HepG2 (cell line): ENCODE measurements around the gene LYRM1. TPM values are rescaled to one million over a fixed set of nuclear protein-coding genes. Genes with fewer than 3 reads are reported as not detected.

Experiments
- CHCHD3 ChIP-seq: sonication (generic); formaldehyde crosslinking; IDR thresholded peaks from 2 replicates; pipeline ENCODE4 v1.8.0; 2022; ENCODE audit warnings: mild to moderate bottlenecking, missing genetic modification reagents, moderate library complexity
- ELF3 ChIP-seq: IDR thresholded peaks from 2 replicates; pipeline ENCODE4 v1.6.1; 2016; ENCODE audit warnings: missing genetic modification reagents, missing compliant biosample characterization
- GATA4 ChIP-seq: sonication (generic); IDR thresholded peaks from 2 replicates; pipeline ENCODE4 v1.6.1; 2016; ENCODE audit warnings: antibody characterized with exemption, low read depth, borderline replicate concordance
- JDP2 ChIP-seq: sonication (generic); formaldehyde crosslinking; IDR thresholded peaks from 2 replicates; pipeline ENCODE4 v1.8.1; 2022; ENCODE audit warnings: missing genetic modification reagents, borderline replicate concordance
- KAT8 ChIP-seq: IDR thresholded peaks from 2 replicates; pipeline ENCODE4 v1.6.1; 2016; ENCODE audit warnings: missing genetic modification reagents, missing compliant biosample characterization
- KLF6 ChIP-seq: IDR thresholded peaks from 2 replicates; pipeline ENCODE4 v1.8.0; 2016; ENCODE audit warnings: missing biosample characterization, missing genetic modification reagents
- MIER2 ChIP-seq: IDR thresholded peaks from 2 replicates; pipeline ENCODE4 v1.6.1; 2016; ENCODE audit warnings: missing biosample characterization, missing genetic modification reagents
- PHF20 ChIP-seq: sonication (generic); formaldehyde crosslinking; IDR thresholded peaks from 2 replicates; pipeline ENCODE4 v1.5.0; 2020; ENCODE audit warnings: mild to moderate bottlenecking, missing genetic modification reagents
- RFXAP ChIP-seq: sonication (generic); formaldehyde crosslinking; IDR thresholded peaks from 2 replicates; pipeline ENCODE4 v1.4.0; 2020; ENCODE audit warnings: missing genetic modification reagents, borderline replicate concordance
- SP5 ChIP-seq: IDR thresholded peaks from 2 replicates; pipeline ENCODE4 v1.6.1; 2016; ENCODE audit warnings: low read depth, borderline replicate concordance
- THYN1 ChIP-seq: sonication (generic); formaldehyde crosslinking; IDR thresholded peaks from 2 replicates; pipeline ENCODE4 v1.8.1; 2023; ENCODE audit warnings: low read depth, mild to moderate bottlenecking, moderate library complexity, missing genetic modification reagents, borderline replicate concordance
- ZNF282 ChIP-seq: fragments of 450-650 bp; IDR thresholded peaks from 2 replicates; pipeline ENCODE4 v1.6.1; 2018; ENCODE audit not compliant: partially characterized antibody
- ZNF564 ChIP-seq: sonication (generic); formaldehyde crosslinking; IDR thresholded peaks from 2 replicates; pipeline ENCODE4 v1.8.1; 2023; ENCODE audit warnings: mild to moderate bottlenecking, missing genetic modification reagents
- ZNF616 ChIP-seq: sonication (generic); formaldehyde crosslinking; IDR thresholded peaks from 2 replicates; pipeline ENCODE4 v1.5.0; 2020; ENCODE audit warnings: low read depth, mild to moderate bottlenecking, missing genetic modification reagents
- ZNF703 ChIP-seq: sonication (generic); formaldehyde crosslinking; IDR thresholded peaks from 2 replicates; pipeline ENCODE4 v1.5.1; 2020; ENCODE audit warnings: missing genetic modification reagents, mild to moderate bottlenecking, moderate library complexity, borderline replicate concordance
- ZSCAN31 ChIP-seq: sonication (generic); formaldehyde crosslinking; IDR thresholded peaks from 2 replicates; pipeline ENCODE4 v1.5.0; 2020; ENCODE audit warnings: low read depth, mild to moderate bottlenecking, missing genetic modification reagents
- polyA plus RNA-seq, 8 experiments: library from polyadenylated mRNA; depleted of rRNA in 3 of 8; stranded (reverse) in 7 of 8; unstranded in 1 of 8; fragments of >200 nt; fragmentation: Illumina TruSeq in 4 of 8; extraction: Trizol in 4 of 8; gene quantifications; 2 replicates each; pipeline versions ENCODE4 v1.2.1 to v1.2.3, GENCODE V29; 2011 to 2016; ENCODE audit warnings: low read depth in 4 of 8, missing spikeins in 1 of 8, mixed read lengths in 1 of 8; ENCODE audit not compliant: insufficient read depth in 1 of 8
- total RNA-seq, 5 experiments: library from RNA; depleted of rRNA; stranded (reverse); fragments of >200 nt; fragmentation: Illumina TruSeq; extraction: Trizol; gene quantifications; 2 replicates each; pipeline ENCODE4 v1.2.3, GENCODE V29; 2016; ENCODE audit warnings: low read depth in 1 of 5
- TF ChIP-seq, protein P1 (sequence below): sonication (generic); formaldehyde crosslinking; IDR thresholded peaks from 2 replicates; pipeline ENCODE4 v1.5.0; 2020; ENCODE audit warnings: mild to moderate bottlenecking, missing genetic modification reagents
- TF ChIP-seq, protein P2 (sequence below): conservative IDR thresholded peaks from 2 replicates; pipeline ENCODE4 v1.6.1; 2018; ENCODE audit warnings: missing genetic modification reagents
- TF ChIP-seq, protein P3 (sequence below): sonication (generic); formaldehyde crosslinking; IDR thresholded peaks from 2 replicates; pipeline ENCODE4 v1.4.0; 2020; ENCODE audit warnings: missing genetic modification reagents, borderline replicate concordance
- TF ChIP-seq, protein P4 (sequence below): sonication (generic); formaldehyde crosslinking; IDR thresholded peaks from 2 replicates; pipeline ENCODE4 v1.4.0; 2020; ENCODE audit warnings: low read depth, mild to moderate bottlenecking, missing genetic modification reagents
- TF ChIP-seq, protein P5 (sequence below): IDR thresholded peaks from 2 replicates; pipeline ENCODE4 v1.6.1; 2016; ENCODE audit warnings: missing compliant biosample characterization, missing genetic modification reagents, borderline replicate concordance

LYRM1 gene
- total and polyA plus RNA-seq, 2 of the 13 experiments (the other 11 are each of a cell fraction or from before 2014, with no cell fraction given) = 59.2 to 82.6 TPM

DNA sequence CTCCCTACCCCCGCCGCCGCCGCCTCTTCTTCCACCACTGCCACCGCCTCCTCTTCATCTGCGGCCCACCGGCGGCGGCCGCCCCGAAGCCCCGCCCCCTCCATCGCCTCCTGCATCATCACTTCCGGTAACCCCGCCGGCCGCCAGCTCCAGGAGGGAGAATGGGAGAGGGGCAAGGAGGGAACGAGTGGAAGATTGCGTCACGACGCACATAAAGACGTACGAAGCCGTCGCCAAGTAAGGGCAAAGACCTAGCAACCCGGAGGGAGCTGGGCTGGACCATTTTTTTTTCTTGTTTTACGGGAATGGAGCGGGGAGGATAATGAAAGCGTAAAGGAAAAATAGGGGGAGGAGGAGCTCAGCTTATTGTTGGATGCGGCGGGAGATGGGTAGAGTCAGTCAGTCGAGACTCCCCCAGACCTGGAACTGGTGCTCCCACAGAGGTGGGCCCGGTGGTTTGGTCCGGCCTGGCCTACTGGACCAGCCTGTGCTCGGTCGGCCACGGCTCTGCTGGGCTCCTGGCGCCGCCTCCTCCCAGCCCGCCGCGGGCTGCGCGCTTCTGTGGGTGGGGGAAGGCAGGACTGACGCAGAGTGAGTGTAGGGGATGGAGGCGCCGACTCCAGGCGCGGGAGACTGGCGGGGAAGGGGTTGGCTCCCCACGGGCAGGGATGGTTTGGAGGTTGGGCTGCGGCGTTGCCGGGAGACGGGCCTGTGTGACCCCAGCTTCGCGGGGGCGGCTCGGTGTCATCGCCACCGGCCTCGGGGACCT lies at the start of gene LYRM1, which contains the start of gene DCUN1D3 (continued):
- peak; percentile 52; the same call in 1 of the 2 replicates for TF ChIP-seq JDP2 (CRISPR knock-in tag)
- TF ChIP-seq ZNF616 (CRISPR knock-in tag) = no peak; the same call in 1 of the 2 replicates
- peak; percentile 69; the same call in 1 of the 2 replicates for TF ChIP-seq ZNF703
- TF ChIP-seq, protein P1, sequence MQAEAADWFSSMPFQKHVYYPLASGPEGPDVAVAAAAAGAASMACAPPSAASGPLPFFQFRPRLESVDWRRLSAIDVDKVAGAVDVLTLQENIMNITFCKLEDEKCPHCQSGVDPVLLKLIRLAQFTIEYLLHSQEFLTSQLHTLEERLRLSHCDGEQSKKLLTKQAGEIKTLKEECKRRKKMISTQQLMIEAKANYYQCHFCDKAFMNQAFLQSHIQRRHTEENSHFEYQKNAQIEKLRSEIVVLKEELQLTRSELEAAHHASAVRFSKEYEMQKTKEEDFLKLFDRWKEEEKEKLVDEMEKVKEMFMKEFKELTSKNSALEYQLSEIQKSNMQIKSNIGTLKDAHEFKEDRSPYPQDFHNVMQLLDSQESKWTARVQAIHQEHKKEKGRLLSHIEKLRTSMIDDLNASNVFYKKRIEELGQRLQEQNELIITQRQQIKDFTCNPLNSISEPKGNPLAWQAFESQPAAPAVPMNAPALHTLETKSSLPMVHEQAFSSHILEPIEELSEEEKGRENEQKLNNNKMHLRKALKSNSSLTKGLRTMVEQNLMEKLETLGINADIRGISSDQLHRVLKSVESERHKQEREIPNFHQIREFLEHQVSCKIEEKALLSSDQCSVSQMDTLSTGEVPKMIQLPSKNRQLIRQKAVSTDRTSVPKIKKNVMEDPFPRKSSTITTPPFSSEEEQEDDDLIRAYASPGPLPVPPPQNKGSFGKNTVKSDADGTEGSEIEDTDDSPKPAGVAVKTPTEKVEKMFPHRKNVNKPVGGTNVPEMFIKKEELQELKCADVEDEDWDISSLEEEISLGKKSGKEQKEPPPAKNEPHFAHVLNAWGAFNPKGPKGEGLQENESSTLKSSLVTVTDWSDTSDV (CRISPR knock-in tag) = peak; percentile 95
- peak; percentile 76 for TF ChIP-seq CHCHD3 (CRISPR knock-in tag)
- TF ChIP-seq GATA4 = 0 out of 2 replicates have a peak, but pooled peaks have one; percentile 38
- peak; percentile 92 for TF ChIP-seq KLF6
- no peak; the same call in 1 of the 2 replicates for TF ChIP-seq SP5
- peak; percentile 73 for TF ChIP-seq KAT8 (CRISPR knock-in tag)
- peak; percentile 99 for TF ChIP-seq ZNF564 (CRISPR knock-in tag)
- TF ChIP-seq THYN1 (CRISPR knock-in tag) = 0 out of 2 replicates have a peak, but pooled peaks have one; percentile 85
- TF ChIP-seq ELF3 (CRISPR knock-in tag) = no peak; the same call in 1 of the 2 replicates
- TF ChIP-seq PHF20 (CRISPR knock-in tag) = peak; percentile 77
- TF ChIP-seq RFXAP (CRISPR knock-in tag) = peak; percentile 86
- no peak for TF ChIP-seq ZNF282
- no peak for TF ChIP-seq MIER2 (CRISPR knock-in tag)
- TF ChIP-seq, protein P2, sequence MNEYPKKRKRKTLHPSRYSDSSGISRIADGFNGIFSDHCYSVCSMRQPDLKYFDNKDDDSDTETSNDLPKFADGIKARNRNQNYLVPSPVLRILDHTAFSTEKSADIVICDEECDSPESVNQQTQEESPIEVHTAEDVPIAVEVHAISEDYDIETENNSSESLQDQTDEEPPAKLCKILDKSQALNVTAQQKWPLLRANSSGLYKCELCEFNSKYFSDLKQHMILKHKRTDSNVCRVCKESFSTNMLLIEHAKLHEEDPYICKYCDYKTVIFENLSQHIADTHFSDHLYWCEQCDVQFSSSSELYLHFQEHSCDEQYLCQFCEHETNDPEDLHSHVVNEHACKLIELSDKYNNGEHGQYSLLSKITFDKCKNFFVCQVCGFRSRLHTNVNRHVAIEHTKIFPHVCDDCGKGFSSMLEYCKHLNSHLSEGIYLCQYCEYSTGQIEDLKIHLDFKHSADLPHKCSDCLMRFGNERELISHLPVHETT (CRISPR knock-in tag) = no peak; the same call in none of the 2 replicates
- TF ChIP-seq, protein P3, sequence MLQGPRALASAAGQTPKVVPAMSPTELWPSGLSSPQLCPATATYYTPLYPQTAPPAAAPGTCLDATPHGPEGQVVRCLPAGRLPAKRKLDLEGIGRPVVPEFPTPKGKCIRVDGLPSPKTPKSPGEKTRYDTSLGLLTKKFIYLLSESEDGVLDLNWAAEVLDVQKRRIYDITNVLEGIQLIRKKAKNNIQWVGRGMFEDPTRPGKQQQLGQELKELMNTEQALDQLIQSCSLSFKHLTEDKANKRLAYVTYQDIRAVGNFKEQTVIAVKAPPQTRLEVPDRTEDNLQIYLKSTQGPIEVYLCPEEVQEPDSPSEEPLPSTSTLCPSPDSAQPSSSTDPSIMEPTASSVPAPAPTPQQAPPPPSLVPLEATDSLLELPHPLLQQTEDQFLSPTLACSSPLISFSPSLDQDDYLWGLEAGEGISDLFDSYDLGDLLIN (CRISPR knock-in tag) = peak; percentile 58; the same call in 1 of the 2 replicates
- TF ChIP-seq, protein P4, sequence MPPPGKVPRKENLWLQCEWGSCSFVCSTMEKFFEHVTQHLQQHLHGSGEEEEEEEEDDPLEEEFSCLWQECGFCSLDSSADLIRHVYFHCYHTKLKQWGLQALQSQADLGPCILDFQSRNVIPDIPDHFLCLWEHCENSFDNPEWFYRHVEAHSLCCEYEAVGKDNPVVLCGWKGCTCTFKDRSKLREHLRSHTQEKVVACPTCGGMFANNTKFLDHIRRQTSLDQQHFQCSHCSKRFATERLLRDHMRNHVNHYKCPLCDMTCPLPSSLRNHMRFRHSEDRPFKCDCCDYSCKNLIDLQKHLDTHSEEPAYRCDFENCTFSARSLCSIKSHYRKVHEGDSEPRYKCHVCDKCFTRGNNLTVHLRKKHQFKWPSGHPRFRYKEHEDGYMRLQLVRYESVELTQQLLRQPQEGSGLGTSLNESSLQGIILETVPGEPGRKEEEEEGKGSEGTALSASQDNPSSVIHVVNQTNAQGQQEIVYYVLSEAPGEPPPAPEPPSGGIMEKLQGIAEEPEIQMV (CRISPR knock-in tag) = peak; percentile 54; the same call in 1 of the 2 replicates
- TF ChIP-seq, protein P5, sequence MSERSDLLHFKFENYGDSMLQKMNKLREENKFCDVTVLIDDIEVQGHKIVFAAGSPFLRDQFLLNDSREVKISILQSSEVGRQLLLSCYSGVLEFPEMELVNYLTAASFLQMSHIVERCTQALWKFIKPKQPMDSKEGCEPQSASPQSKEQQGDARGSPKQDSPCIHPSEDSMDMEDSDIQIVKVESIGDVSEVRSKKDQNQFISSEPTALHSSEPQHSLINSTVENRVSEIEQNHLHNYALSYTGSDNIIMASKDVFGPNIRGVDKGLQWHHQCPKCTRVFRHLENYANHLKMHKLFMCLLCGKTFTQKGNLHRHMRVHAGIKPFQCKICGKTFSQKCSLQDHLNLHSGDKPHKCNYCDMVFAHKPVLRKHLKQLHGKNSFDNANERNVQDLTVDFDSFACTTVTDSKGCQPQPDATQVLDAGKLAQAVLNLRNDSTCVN (CRISPR knock-in tag) = peak; percentile 74; the same call in 1 of the 2 replicates
- no peak for TF ChIP-seq ZSCAN31 (CRISPR knock-in tag)
